ENCODE measurements around the gene CA7.

The CA7 gene

GRCh38 chr16:66886321-66886720 lies 42.1 kb downstream of the CA7 start:
- Histone ChIP-seq H3K4me3 (ENCODE audit: low read depth, low read length) (no peak overlapping the region), H3K4me1 (peaks cover 12% of the 10 kb centered on the region), H3K27me3 (no peaks in the 10 kb centered on the region), H3K9me3 (no peaks in the 10 kb centered on the region), H3K36me3 (peaks cover 41% of the 10 kb centered on the region)
- TF ChIP-seq CTCF (IDR thresholded peaks at IDR 0.05; ENCODE audit: low read depth, low read length), result no peak
- no peak for DNase-seq

- Histone ChIP-seq H3K27me3 (no peaks in the 10 kb centered on the region), H3K36me3 (peaks cover 45% of the 10 kb centered on the region), H3K4me3 (ENCODE audit: low read depth, low read length) (no peak overlapping the region), H3K9me3 (no peaks in the 10 kb centered on the region), H3K4me1 (peaks cover 12% of the 10 kb centered on the region)
- DNase-seq, result no peak
- TF ChIP-seq CTCF (IDR thresholded peaks at IDR 0.05; ENCODE audit: low read depth, low read length), result no peak
These were observed 42.7 kb downstream of the CA7 start for GRCh38 chr16:66886914-66887313.

GRCh38 chr16:66888647-66889615 lies 44.7 kb downstream of the CA7 start:
- Histone ChIP-seq H3K4me3 (ENCODE audit: low read depth, low read length) (no peak overlapping the region), H3K27me3 (no peaks in the 10 kb centered on the region), H3K36me3 (peaks cover 41% of the 10 kb centered on the region), H3K9me3 (no peaks in the 10 kb centered on the region), H3K4me1 (peaks cover 12% of the 10 kb centered on the region)
- no peak for TF ChIP-seq CTCF (IDR thresholded peaks at IDR 0.05; ENCODE audit: low read depth, low read length)
- DNase-seq, result no peak

- no peak for DNase-seq
- no peaks in the 10 kb centered on the region for H3K9me3 ChIP-seq
- peaks cover 35% of the 10 kb centered on the region for H3K36me3 ChIP-seq
- TF ChIP-seq CTCF (IDR thresholded peaks at IDR 0.05; ENCODE audit: low read depth, low read length), result no peak
- H3K27me3 ChIP-seq, result no peaks in the 10 kb centered on the region
- H3K4me1 ChIP-seq, result peaks cover 12% of the 10 kb centered on the region
- no peak overlapping the region for H3K4me3 ChIP-seq (ENCODE audit: low read depth, low read length)
These were observed 45.4 kb downstream of the CA7 start for GRCh38 chr16:66889622-66890021.

GRCh38 chr16:66890799-66891198 lies 46.6 kb downstream of the CA7 start:
- DNase-seq, result no peak
- Histone ChIP-seq H3K27me3 (no peaks in the 10 kb centered on the region), H3K4me1 (peaks cover 12% of the 10 kb centered on the region), H3K9me3 (no peaks in the 10 kb centered on the region), H3K4me3 (ENCODE audit: low read depth, low read length) (no peak overlapping the region), H3K36me3 (peaks cover 23% of the 10 kb centered on the region)
- TF ChIP-seq CTCF (IDR thresholded peaks at IDR 0.05; ENCODE audit: low read depth, low read length), result no peak

DNA sequence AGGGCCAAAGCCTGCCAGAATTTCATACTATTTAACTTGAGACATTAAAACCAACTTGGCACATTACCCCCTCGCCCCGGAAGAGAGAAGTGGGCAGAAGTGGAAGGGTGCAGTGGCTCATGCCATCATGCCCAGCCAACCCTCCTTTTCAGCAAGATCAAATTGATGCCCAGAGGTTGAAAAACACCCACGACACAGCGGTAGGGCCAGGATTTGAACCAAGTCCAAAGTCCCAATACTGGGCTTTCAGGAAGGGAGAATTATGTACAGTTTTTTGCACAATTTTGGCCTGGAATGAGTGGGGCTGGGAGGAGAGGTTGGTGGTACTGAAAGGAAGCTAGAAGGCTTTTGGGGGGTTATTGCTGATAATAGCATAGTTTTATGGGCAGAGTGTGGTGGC lies 47.1 kb downstream of the CA7 start:
- H3K27me3 ChIP-seq, result no peaks in the 10 kb centered on the region
- no peak for DNase-seq
- H3K36me3 ChIP-seq, result peaks cover 19% of the 10 kb centered on the region
- no peaks in the 10 kb centered on the region for H3K9me3 ChIP-seq
- no peak for TF ChIP-seq CTCF (IDR thresholded peaks at IDR 0.05; ENCODE audit: low read depth, low read length)
- H3K4me3 ChIP-seq (ENCODE audit: low read depth, low read length), result no peak overlapping the region
- H3K4me1 ChIP-seq, result peaks cover 12% of the 10 kb centered on the region
